ENCODE measurements around the gene MALT1. TPM values are rescaled to one million over a fixed set of nuclear protein-coding genes. Genes with fewer than 3 reads are reported as not detected.

The MALT1 gene
- total RNA-seq (ENCODE audit: low replicate concordance) = 24.4 and 28.4 TPM in 2 replicates

GRCh38 chr18:58671111-58671631 lies at the start of gene MALT1:
MALT1 (plus strand) TSS chr18:58671465; CDS start chr18:58671644, 179 bp downstream.
- Histone ChIP-seq H3K4me3 (peak within 1 kb of the TSS; percentile 58), H3K9ac (peak within 1 kb of the TSS; percentile 5), H3F3A (ENCODE audit: low read depth) (peaks cover 14% of the 10 kb centered on the region), H3K27ac (peak within 1 kb of the TSS; percentile 57), H3K4me2 (peak within 1 kb of the TSS; percentile 82), H3K9me3 (ENCODE audit: low read depth) (no peaks in the 10 kb centered on the region), H3K36me3 (no peaks in the 10 kb centered on the region), H4K20me1 (ENCODE audit: low read depth) (peaks cover 16% of the 10 kb centered on the region), H3K4me1 (peaks cover 19% of the 10 kb centered on the region), H3K27me3 (peaks cover 6% of the 10 kb centered on the region), H2AFZ (replicated peaks) (peak within 1 kb of the TSS; percentile 77), H3K79me2 (ENCODE audit: low read depth) (peaks cover 35% of the 10 kb centered on the region)
- Mint-ChIP-seq H3K27me3 (ENCODE audit: insufficient read depth, low read depth) (no peaks in the 10 kb centered on the region), H3K9me3 (no peaks in the 10 kb centered on the region), H3K4me1 (peaks cover 33% of the 10 kb centered on the region), H3K27ac (peak within 1 kb of the TSS; percentile 91), H3K4me3 (peak within 1 kb of the TSS; percentile 97), H3K36me3 (peaks cover 17% of the 10 kb centered on the region)
- peak; percentile 96 for DNase-seq (ENCODE audit: low spot score)
- TF ChIP-seq EZH2 (IDR thresholded peaks at IDR 0.05) = peak; percentile 26
- TF ChIP-seq EZH2phosphoT487 (IDR thresholded peaks at IDR 0.05) = no peak
- no peak for TF ChIP-seq CTCF (IDR thresholded peaks at IDR 0.05)

- Mint-ChIP-seq H3K4me1 (peaks cover 38% of the 10 kb centered on the region), H3K27me3 (ENCODE audit: insufficient read depth, low read depth) (peaks cover 5% of the 10 kb centered on the region), H3K9me3 (no peaks in the 10 kb centered on the region), H3K27ac (no peak overlapping the region), H3K4me3 (no peak overlapping the region), H3K36me3 (peaks cover 2% of the 10 kb centered on the region)
- Histone ChIP-seq H3K4me2 (no peak overlapping the region), H3K27ac (no peak overlapping the region), H3K9ac (no peak overlapping the region), H3K36me3 (no peaks in the 10 kb centered on the region), H3K79me2 (ENCODE audit: low read depth) (no peaks in the 10 kb centered on the region), H2AFZ (replicated peaks) (no peak overlapping the region), H3K4me1 (peaks cover 22% of the 10 kb centered on the region), H3K4me3 (no peak overlapping the region), H3F3A (ENCODE audit: low read depth) (peaks cover 14% of the 10 kb centered on the region), H3K27me3 (no peaks in the 10 kb centered on the region), H4K20me1 (ENCODE audit: low read depth) (no peaks in the 10 kb centered on the region), H3K9me3 (ENCODE audit: low read depth) (no peaks in the 10 kb centered on the region)
- no peak for TF ChIP-seq EZH2phosphoT487 (IDR thresholded peaks at IDR 0.05)
- no peak for TF ChIP-seq CTCF (IDR thresholded peaks at IDR 0.05)
- no peak for TF ChIP-seq EZH2 (IDR thresholded peaks at IDR 0.05)
- DNase-seq (ENCODE audit: low spot score) = no peak
Observed at GRCh38 chr18:58624011-58624410, 47.3 kb upstream of the MALT1 start.

GRCh38 chr18:58625839-58626238 lies 45.4 kb upstream of the MALT1 start:
- Histone ChIP-seq H3K9me3 (ENCODE audit: low read depth) (no peaks in the 10 kb centered on the region), H3F3A (ENCODE audit: low read depth) (peaks cover 20% of the 10 kb centered on the region), H3K4me3 (no peak overlapping the region), H3K79me2 (ENCODE audit: low read depth) (no peaks in the 10 kb centered on the region), H3K9ac (no peak overlapping the region), H2AFZ (replicated peaks) (no peak overlapping the region), H3K4me2 (no peak overlapping the region), H3K27ac (no peak overlapping the region), H3K27me3 (no peaks in the 10 kb centered on the region), H3K4me1 (peaks cover 29% of the 10 kb centered on the region), H4K20me1 (ENCODE audit: low read depth) (no peaks in the 10 kb centered on the region), H3K36me3 (no peaks in the 10 kb centered on the region)
- Mint-ChIP-seq H3K4me3 (no peak overlapping the region), H3K27me3 (ENCODE audit: insufficient read depth, low read depth) (peaks cover 5% of the 10 kb centered on the region), H3K27ac (no peak overlapping the region), H3K36me3 (peaks cover 2% of the 10 kb centered on the region), H3K9me3 (no peaks in the 10 kb centered on the region), H3K4me1 (peaks cover 45% of the 10 kb centered on the region)
- no peak for TF ChIP-seq EZH2phosphoT487 (IDR thresholded peaks at IDR 0.05)
- TF ChIP-seq EZH2 (IDR thresholded peaks at IDR 0.05) = no peak
- no peak for TF ChIP-seq CTCF (IDR thresholded peaks at IDR 0.05)
- DNase-seq (ENCODE audit: low spot score) = no peak
